ENCODE results near the gene AP2S1. TPM values are rescaled to one million over a fixed set of nuclear protein-coding genes. Genes with fewer than 3 reads are reported as not detected.

AP2S1 gene
- total RNA-seq, 6 experiments from 2014 or later = 67.2 to 82.6 (median 73.6) TPM

DNA sequence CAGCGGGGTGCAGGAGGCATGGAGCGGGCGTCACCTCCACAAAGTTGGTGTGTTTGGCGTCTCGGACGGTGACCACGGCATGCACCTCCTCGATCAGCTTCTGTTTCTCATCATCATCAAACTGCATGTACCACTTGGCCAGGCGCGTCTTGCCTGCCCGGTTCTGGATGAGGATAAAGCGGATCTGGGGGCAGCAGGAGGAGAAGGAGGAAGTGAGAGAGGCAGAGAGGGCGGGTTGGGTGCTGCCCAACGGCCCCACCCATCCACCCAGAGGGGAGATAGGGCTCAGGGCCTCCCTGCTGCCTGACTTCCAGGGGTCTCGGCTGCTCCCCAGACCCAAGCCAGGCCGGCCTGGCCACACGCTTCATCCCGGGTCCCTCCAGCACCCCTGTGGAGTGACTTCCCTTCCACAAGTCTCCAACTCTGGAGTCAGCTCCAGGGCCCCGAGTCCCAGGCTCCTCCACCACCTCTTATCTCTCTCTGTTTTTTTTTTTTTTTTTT is 4.6 kb downstream of the AP2S1 start:
- ATAC-seq (no peak), DNase-seq (peak in 1 of 3 donors; percentile 53)
- peaks cover 0 to 20% (median 7%) of the 10 kb centered on the region in 4 donors for H3K36me3 ChIP-seq
- WGBS (ENCODE audit: insufficient coverage, low coverage, low lambda C conversion rate, missing lambda C conversion rate) = 73% methylated on average over 9 of the region's 19 CpGs
- H3K4me3 ChIP-seq = no peak overlapping the region
- H3K9me3 ChIP-seq = no peaks in the 10 kb centered on the region
- TF ChIP-seq, protein P1, sequence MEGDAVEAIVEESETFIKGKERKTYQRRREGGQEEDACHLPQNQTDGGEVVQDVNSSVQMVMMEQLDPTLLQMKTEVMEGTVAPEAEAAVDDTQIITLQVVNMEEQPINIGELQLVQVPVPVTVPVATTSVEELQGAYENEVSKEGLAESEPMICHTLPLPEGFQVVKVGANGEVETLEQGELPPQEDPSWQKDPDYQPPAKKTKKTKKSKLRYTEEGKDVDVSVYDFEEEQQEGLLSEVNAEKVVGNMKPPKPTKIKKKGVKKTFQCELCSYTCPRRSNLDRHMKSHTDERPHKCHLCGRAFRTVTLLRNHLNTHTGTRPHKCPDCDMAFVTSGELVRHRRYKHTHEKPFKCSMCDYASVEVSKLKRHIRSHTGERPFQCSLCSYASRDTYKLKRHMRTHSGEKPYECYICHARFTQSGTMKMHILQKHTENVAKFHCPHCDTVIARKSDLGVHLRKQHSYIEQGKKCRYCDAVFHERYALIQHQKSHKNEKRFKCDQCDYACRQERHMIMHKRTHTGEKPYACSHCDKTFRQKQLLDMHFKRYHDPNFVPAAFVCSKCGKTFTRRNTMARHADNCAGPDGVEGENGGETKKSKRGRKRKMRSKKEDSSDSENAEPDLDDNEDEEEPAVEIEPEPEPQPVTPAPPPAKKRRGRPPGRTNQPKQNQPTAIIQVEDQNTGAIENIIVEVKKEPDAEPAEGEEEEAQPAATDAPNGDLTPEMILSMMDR (IDR thresholded peaks at IDR 0.05) = no peak
- no peak for TF ChIP-seq POLR2A (IDR thresholded peaks at IDR 0.05)
- no peak overlapping the region for H3K27ac ChIP-seq
- no peaks in the 10 kb centered on the region for H3K27me3 ChIP-seq
- intact Hi-C loops (cut with DNase I) = no loop called here
- H3K4me1 ChIP-seq = peaks cover 0 to 11% (median 0%) of the 10 kb centered on the region in 4 donors

DNA sequence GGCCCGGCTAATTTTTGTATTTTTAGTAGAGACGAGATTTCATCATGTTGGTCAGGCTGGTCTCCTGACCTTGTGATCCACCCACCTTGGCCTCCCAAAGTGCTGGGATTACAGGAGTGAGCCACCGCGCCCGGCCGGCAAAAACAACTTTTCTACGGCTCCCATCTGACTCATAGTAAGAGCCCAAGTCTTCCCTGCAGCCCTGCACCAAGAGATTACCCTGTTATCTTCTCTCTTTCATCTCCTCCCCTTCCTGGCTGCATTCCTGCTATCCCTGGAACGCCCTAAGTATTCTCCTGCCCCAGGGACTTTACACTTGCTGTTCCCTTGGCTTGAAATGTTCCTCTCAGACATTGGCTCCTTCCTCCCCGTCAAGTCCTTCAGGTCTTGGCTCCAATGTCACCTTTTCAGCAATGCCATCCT is 6.6 kb downstream of the AP2S1 start:
- Histone ChIP-seq H3K27ac (no peak overlapping the region), H3K4me3 (no peak overlapping the region), H3K36me3 (peaks cover 0 to 28% (median 11%) of the 10 kb centered on the region in 4 donors), H3K4me1 (peaks cover 0 to 4% (median 2%) of the 10 kb centered on the region in 4 donors), H3K9me3 (no peaks in the 10 kb centered on the region), H3K27me3 (no peaks in the 10 kb centered on the region)
- ATAC-seq = no peak
- WGBS (ENCODE audit: insufficient coverage, low coverage, low lambda C conversion rate, missing lambda C conversion rate) = 63% methylated on average over 9 of the region's 9 CpGs
- intact Hi-C loops (cut with DNase I) = loop anchor here (5.0 kb wide), 1 partner anchor 87 kb away; no protein-coding TSS in a partner anchor
- TF ChIP-seq, protein P1 (IDR thresholded peaks at IDR 0.05) = no peak
- no peak for TF ChIP-seq POLR2A (IDR thresholded peaks at IDR 0.05)
- DNase-seq = peak in 1 of 3 donors; percentile 16

DNA sequence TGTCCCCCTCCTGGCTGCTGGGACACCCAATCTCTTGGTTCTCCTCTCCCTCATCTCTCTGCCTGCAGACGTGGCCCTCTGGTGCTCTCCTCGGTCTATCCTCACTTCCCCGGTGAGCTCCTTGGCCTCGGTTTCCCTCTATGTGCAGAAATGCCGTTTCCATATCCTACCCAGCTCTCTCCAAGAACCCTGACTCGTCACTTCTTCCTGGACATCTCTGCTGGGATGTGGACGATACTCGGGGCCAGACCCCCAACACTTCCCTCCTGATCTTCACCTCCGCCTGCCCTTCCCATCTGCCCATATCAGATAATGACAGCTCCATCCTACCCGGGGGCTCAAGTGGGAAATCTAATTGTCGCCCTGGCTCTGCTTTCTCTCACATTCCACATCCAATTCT is 7.9 kb downstream of the AP2S1 start:
- Histone ChIP-seq H3K4me3 (no peak overlapping the region), H3K36me3 (peaks cover 0 to 39% (median 11%) of the 10 kb centered on the region in 4 donors), H3K27ac (no peak overlapping the region), H3K9me3 (no peaks in the 10 kb centered on the region), H3K27me3 (no peaks in the 10 kb centered on the region), H3K4me1 (peaks cover 0 to 3% (median 2%) of the 10 kb centered on the region in 4 donors)
- DNase-seq = no peak
- intact Hi-C loops (cut with DNase I) = loop anchor here (5.0 kb wide), 1 partner anchor 85 kb away; no protein-coding TSS in a partner anchor
- 79% methylated on average over 9 of the region's 11 CpGs for WGBS (ENCODE audit: insufficient coverage, low coverage, low lambda C conversion rate, missing lambda C conversion rate)
- TF ChIP-seq, protein P1 (IDR thresholded peaks at IDR 0.05) = no peak
- TF ChIP-seq POLR2A (IDR thresholded peaks at IDR 0.05) = no peak
- no peak for ATAC-seq

DNA sequence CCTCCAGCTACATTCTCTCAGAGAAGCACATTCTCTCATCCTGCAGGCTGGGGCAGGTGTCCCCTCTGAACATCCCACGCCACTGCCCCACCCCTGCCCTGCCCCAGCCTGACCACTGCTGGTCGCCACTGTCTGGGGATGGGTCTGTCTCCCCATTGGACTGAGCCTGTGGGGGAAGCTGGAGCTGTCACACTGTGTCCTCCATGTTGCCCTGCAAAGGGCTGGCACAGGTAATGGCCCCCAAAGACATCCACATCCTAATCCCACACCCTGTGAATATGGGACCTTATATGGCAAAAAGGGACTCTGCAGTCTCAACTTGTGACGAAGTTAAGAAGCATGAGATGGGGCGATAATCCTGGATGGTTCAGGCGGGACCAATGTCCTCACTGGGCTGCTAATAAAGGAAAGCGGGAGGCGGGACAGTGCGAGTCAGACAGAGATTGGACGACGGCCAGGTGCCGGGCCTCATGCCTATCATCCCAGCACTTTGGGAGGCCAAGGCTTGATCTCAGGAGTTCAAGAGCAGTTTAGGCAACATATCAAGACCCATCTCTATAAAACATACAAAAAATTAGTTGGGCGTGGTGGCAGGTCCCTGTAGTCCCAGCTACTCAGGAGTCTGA is 9.1 kb downstream of the AP2S1 start:
- ATAC-seq (peak; percentile 35 to 53 (median 52)), DNase-seq (peak in 2 of 3 donors; percentile 69 to 74)
- Histone ChIP-seq H3K4me1 (peaks cover 0 to 7% (median 2%) of the 10 kb centered on the region in 4 donors), H3K27ac (peak overlapping the region in 1 of 3 donors; percentile 15), H3K36me3 (peaks cover 0 to 40% (median 11%) of the 10 kb centered on the region in 4 donors), H3K4me3 (no peak overlapping the region), H3K27me3 (no peaks in the 10 kb centered on the region), H3K9me3 (no peaks in the 10 kb centered on the region)
- WGBS (ENCODE audit: insufficient coverage, low coverage, low lambda C conversion rate, missing lambda C conversion rate) = 100% methylated on average over 1 of the region's 12 CpGs
- TF ChIP-seq, protein P1 (IDR thresholded peaks at IDR 0.05) = no peak
- intact Hi-C loops (cut with DNase I) = loop anchor here (5.0 kb wide), 1 partner anchor 84 kb away; no protein-coding TSS in a partner anchor

Measured in right lobe of liver (tissue), 6 donors.